ENCODE data around the gene ZNF280C.

The ZNF280C gene

GRCh38 chrX:130176354-130176776 is 92.3 kb downstream of the ZNF280C start:
- peak; percentile 72 for DNase-seq

GRCh38 chrX:130174937-130175336 is 93.8 kb downstream of the ZNF280C start:
- no peak for DNase-seq

GRCh38 chrX:130174045-130174704 is 94.5 kb downstream of the ZNF280C start:
- no peak for DNase-seq

GRCh38 chrX:130173190-130173895 is 95.4 kb downstream of the ZNF280C start:
- DNase-seq = peak; percentile 57

- DNase-seq = no peak
Observed at GRCh38 chrX:130172127-130172845, 96.4 kb downstream of the ZNF280C start.

GRCh38 chrX:130171446-130172126 is 97.1 kb downstream of the ZNF280C start, which contains the start of gene RAB33A:
RAB33A (plus strand) TSS chrX:130171962; CDS start chrX:130172063, 101 bp downstream.
- DNase-seq = peak; percentile 9

- no peak for DNase-seq
Observed at GRCh38 chrX:130170752-130171445, 97.8 kb downstream of the ZNF280C start.

- DNase-seq = no peak
Observed at GRCh38 chrX:130167040-130167439, 101.7 kb downstream of the ZNF280C start.

GRCh38 chrX:130166503-130166777 is 102.3 kb downstream of the ZNF280C start:
- DNase-seq = no peak

GRCh38 chrX:130165703-130166502 is 102.8 kb downstream of the ZNF280C start, which contains the start of gene AIFM1:
AIFM1 (minus strand) TSS chrX:130165841; CDS start chrX:130165656, 185 bp downstream.
- peak; percentile 94 for DNase-seq

GRCh38 chrX:130165181-130165702 is 103.5 kb downstream of the ZNF280C start:
- no peak for DNase-seq

GRCh38 chrX:130163398-130163797 is 105.3 kb downstream of the ZNF280C start:
- DNase-seq = no peak

- no peak for DNase-seq
Observed at GRCh38 chrX:130162094-130162735, 106.5 kb downstream of the ZNF280C start.

GRCh38 chrX:130159776-130160175 is 108.9 kb downstream of the ZNF280C start:
- no peak for DNase-seq

- no peak for DNase-seq
Observed at GRCh38 chrX:130158311-130158710, 110.4 kb downstream of the ZNF280C start.

GRCh38 chrX:130155564-130155963 is 113.1 kb downstream of the ZNF280C start:
- DNase-seq = no peak

Data from RPMI8226 (cell line).